ENCODE data around the gene TTLL10. TPM values are rescaled to one million over a fixed set of nuclear protein-coding genes. Genes with fewer than 3 reads are reported as not detected.
A peak's percentile ranks its signal among the peaks of the same experiment; 100 is the strongest.

Gene TTLL10
- total RNA-seq, 3 donors from 2014 or later (not counting 1 experiment from before 2014, with no cell fraction given) = 0.23 to 1.7 (median 1.7) TPM

DNA sequence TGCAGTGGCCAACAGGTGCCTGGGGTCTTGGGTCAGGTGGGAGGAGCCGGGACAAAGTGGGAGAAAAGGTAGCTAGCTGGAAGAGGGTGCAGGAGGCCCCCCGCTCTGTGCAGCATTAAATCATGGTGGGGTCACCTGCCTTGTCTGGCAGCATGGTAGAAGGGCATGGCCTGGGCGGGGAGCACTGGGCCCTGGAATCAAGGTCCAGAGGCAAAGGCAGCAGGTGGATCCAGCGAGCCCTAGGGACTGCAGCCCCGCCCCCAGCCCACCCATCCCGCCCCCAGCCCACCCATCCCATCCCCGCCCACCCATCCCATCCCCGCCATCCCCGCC is 16.7 kb upstream of the TTLL10 start:
- intact Hi-C loops (cut with micrococcal nuclease) = no loop called here
- TF ChIP-seq, protein P1, sequence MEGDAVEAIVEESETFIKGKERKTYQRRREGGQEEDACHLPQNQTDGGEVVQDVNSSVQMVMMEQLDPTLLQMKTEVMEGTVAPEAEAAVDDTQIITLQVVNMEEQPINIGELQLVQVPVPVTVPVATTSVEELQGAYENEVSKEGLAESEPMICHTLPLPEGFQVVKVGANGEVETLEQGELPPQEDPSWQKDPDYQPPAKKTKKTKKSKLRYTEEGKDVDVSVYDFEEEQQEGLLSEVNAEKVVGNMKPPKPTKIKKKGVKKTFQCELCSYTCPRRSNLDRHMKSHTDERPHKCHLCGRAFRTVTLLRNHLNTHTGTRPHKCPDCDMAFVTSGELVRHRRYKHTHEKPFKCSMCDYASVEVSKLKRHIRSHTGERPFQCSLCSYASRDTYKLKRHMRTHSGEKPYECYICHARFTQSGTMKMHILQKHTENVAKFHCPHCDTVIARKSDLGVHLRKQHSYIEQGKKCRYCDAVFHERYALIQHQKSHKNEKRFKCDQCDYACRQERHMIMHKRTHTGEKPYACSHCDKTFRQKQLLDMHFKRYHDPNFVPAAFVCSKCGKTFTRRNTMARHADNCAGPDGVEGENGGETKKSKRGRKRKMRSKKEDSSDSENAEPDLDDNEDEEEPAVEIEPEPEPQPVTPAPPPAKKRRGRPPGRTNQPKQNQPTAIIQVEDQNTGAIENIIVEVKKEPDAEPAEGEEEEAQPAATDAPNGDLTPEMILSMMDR (IDR thresholded peaks at IDR 0.05) = no peak
- no peak overlapping the region for H3K27ac ChIP-seq (ENCODE audit: low read length)

DNA sequence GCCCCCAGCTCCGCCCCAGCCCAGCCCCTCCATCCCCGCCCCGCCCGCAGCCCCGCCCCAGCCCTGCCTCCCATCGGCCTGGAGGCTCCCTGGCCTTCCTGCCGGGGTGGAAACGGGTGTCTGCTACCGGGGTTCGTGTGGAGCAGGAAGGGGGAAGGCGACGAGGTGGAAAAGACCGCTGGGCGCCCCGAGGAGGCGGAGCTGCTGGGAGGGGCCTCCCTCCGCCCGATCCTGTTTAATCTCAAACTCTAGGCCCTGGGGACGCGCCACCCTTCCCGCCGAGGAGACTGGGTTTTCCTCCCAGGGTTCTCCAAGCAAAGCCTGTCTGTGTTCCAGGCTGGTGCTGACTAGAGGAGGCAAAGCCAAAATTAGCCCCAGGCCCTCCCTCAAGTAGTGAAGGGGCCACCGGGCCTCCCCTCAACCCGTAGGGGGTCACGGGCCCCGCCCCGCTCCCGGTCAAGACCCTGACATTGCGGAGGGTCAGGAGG is 16.2 kb upstream of the TTLL10 start:
- no peaks in the 10 kb centered on the region for H3K36me3 Mint-ChIP-seq
- WGBS (ENCODE audit: insufficient coverage) = 3% methylated on average over 26 of the region's 29 CpGs
- DNase-seq = peak; percentile 44 to 77
- H3K27me3 Mint-ChIP-seq (ENCODE audit: low read depth in 2 of 2) = no peaks in the 10 kb centered on the region
- Histone ChIP-seq H3K36me3 (ENCODE audit: control insufficient read depth, insufficient read depth, low read length) (no peaks in the 10 kb centered on the region), H3K4me3 (ENCODE audit: low read length) (peak overlapping the region; percentile 84), H3K9me3 (ENCODE audit: control insufficient read depth, insufficient read depth, low read length) (peaks cover 10% of the 10 kb centered on the region), H3K27ac (ENCODE audit: low read length) (peak overlapping the region; percentile 98), H3K27me3 (ENCODE audit: control insufficient read depth, insufficient read depth, low read length) (no peaks in the 10 kb centered on the region), H3K4me1 (ENCODE audit: control insufficient read depth, insufficient read depth, low read length) (peaks cover 22% of the 10 kb centered on the region)
- intact Hi-C loops (cut with micrococcal nuclease) = no loop called here
- TF ChIP-seq, protein P1 (IDR thresholded peaks at IDR 0.05) = no peak
- H3K9me3 Mint-ChIP-seq = peaks cover 0 to 15% of the 10 kb centered on the region in 2 donors
- H3K27ac Mint-ChIP-seq = peak overlapping the region; percentile 65 to 81
- peak; percentile 56 to 64 (median 61) for ATAC-seq
- peak overlapping the region; percentile 75 for H3K4me3 Mint-ChIP-seq
- peaks cover 12 to 25% of the 10 kb centered on the region in 2 donors for H3K4me1 Mint-ChIP-seq

More for the DNA sequence above, 16.7 kb upstream of the TTLL10 start:
- no peak overlapping the region for H3K4me3 ChIP-seq (ENCODE audit: low read length)
- DNase-seq = no peak
- peaks cover 0 to 17% of the 10 kb centered on the region in 2 donors for H3K9me3 Mint-ChIP-seq
- no peaks in the 10 kb centered on the region for H3K36me3 Mint-ChIP-seq
- H3K27ac Mint-ChIP-seq = peak overlapping the region; percentile 65 to 81
- H3K27me3 ChIP-seq (ENCODE audit: control insufficient read depth, insufficient read depth, low read length) = no peaks in the 10 kb centered on the region
- H3K36me3 ChIP-seq (ENCODE audit: control insufficient read depth, insufficient read depth, low read length) = no peaks in the 10 kb centered on the region
- peak overlapping the region; percentile 65 for H3K4me3 Mint-ChIP-seq
- H3K9me3 ChIP-seq (ENCODE audit: control insufficient read depth, insufficient read depth, low read length) = peaks cover 14% of the 10 kb centered on the region
- WGBS (ENCODE audit: insufficient coverage) = 91% methylated on average over 3 of the region's 9 CpGs
- H3K4me1 ChIP-seq (ENCODE audit: control insufficient read depth, insufficient read depth, low read length) = peaks cover 22% of the 10 kb centered on the region
- ATAC-seq = no peak
- H3K4me1 Mint-ChIP-seq = peaks cover 15 to 28% of the 10 kb centered on the region in 2 donors
- H3K27me3 Mint-ChIP-seq (ENCODE audit: low read depth in 2 of 2) = no peaks in the 10 kb centered on the region

DNA sequence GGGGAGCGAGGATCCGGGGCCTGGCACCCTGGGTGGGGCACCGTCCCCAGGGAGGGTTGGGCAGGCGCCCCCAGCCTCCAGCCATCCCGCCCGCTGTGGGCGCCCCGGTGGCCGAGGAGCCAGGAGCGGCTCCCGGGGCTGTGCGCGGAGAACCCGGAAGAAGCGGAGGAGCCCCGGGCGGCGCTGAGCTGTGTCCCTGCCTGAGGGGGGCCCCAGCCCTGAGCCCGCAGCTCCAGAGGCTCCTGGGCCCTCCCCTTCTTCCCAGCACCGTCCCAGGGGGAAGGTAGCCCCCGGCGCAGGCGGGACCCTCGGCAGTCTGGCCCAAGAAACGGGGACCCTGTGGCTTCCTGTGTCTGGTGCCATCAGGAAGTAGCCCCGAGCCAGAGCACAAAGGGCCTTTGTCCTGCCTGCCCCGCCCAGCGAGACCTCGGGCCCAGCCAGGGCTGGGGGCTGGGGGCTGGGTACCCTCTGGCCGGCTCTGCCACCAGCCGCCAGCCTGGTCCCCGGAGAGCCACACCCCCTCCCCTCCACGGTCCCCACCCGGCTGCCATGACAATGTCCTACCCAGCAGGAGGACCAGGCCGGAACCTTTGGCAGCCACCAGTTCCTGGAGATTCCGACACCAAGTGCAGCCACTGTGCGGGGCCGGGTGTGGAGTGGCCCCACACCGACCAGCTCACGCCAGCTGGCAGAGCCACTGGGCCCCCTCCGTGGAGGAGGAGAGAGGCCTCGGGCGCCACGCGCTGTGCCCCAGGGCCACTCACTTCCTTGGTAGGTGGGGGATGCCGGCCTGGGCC is 15.6 kb upstream of the TTLL10 start:
- intact Hi-C loops (cut with micrococcal nuclease) = no loop called here
- H3K4me1 Mint-ChIP-seq = peaks cover 6 to 19% of the 10 kb centered on the region in 2 donors
- Histone ChIP-seq H3K27me3 (ENCODE audit: control insufficient read depth, insufficient read depth, low read length) (no peaks in the 10 kb centered on the region), H3K36me3 (ENCODE audit: control insufficient read depth, insufficient read depth, low read length) (no peaks in the 10 kb centered on the region), H3K4me3 (ENCODE audit: low read length) (peak overlapping the region; percentile 84), H3K27ac (ENCODE audit: low read length) (peak overlapping the region; percentile 98), H3K4me1 (ENCODE audit: control insufficient read depth, insufficient read depth, low read length) (peaks cover 22% of the 10 kb centered on the region), H3K9me3 (ENCODE audit: control insufficient read depth, insufficient read depth, low read length) (peaks cover 4% of the 10 kb centered on the region)
- H3K4me3 Mint-ChIP-seq = peak overlapping the region; percentile 79
- WGBS (ENCODE audit: insufficient coverage) = 11% methylated on average over 46 of the region's 46 CpGs
- DNase-seq (peak; percentile 50 to 65), ATAC-seq (peak; percentile 73 to 77 (median 73))
- H3K36me3 Mint-ChIP-seq = no peaks in the 10 kb centered on the region
- H3K9me3 Mint-ChIP-seq = peaks cover 0 to 9% of the 10 kb centered on the region in 2 donors
- H3K27me3 Mint-ChIP-seq (ENCODE audit: low read depth in 2 of 2) = no peaks in the 10 kb centered on the region
- TF ChIP-seq, protein P1 (IDR thresholded peaks at IDR 0.05) = no peak
- H3K27ac Mint-ChIP-seq = peak overlapping the region; percentile 65 to 81

All from natural killer cell (primary cell).